Effector CD4-positive, alpha-beta T cell (primary cell): ENCODE results near the gene SMIM9.

Experiments used
- DNase-seq: peaks from one replicate; pipeline ENCODE4 v3.0.0-alpha.2; 2020

The SMIM9 gene

GRCh38 chrX:154779261-154779660, 55.2 kb downstream of the SMIM9 start:
- DNase-seq: no peak

- no peak for DNase-seq
Observed at GRCh38 chrX:154776753-154777152, 57.7 kb downstream of the SMIM9 start.

GRCh38 chrX:154775419-154776349, 58.8 kb downstream of the SMIM9 start:
- no peak for DNase-seq

GRCh38 chrX:154774622-154775021, 59.8 kb downstream of the SMIM9 start:
- DNase-seq: no peak
